Naive thymus-derived CD4-positive, alpha-beta T cell (primary cell): ENCODE results near the gene SPATA7. TPM values are rescaled to one million over a fixed set of nuclear protein-coding genes. Genes with fewer than 3 reads are reported as not detected.

Experiments
- ATAC-seq: fragments of 150-1000 bp; cut with Tn5 transposase; 2 replicates; pipeline ENCODE4 v1.10.0; 2021; ENCODE audit warnings: mild to moderate bottlenecking, moderate library complexity
- CTCF ChIA-PET: fragments of 350-600 bp; sonication (Branson Sonifier 250); formaldehyde crosslinking; loops from one replicate; lab custom pipeline; 2021; ENCODE audit warnings: antibody characterized with exemption; lab: Charles Lee
- POLR2A ChIA-PET: fragments of 350-600 bp; sonication (Branson Sonifier 250); formaldehyde crosslinking; loops from one replicate; lab custom pipeline; 2021; ENCODE audit warnings: antibody characterized with exemption, inconsistent platforms; lab: Charles Lee
- DNase-seq, 9 donors: peaks; one replicate each; pipeline versions ENCODE4 v3.0.0 to v3.0.0-alpha.2; 2020 to 2022; ENCODE audit warnings: mixed read lengths in 1 of 9
- H3K27ac ChIP-seq: one replicate; pipeline ENCODE4 v1.7.0; 2013; ENCODE audit warnings: mild to moderate bottlenecking, low read depth, low read length, moderate library complexity
- H3K27me3 ChIP-seq, 2 donors: one replicate each; pipeline ENCODE4 v1.7.0; 2013; ENCODE audit warnings: low read length in 2 of 2, mild to moderate bottlenecking in 2 of 2, moderate library complexity in 2 of 2; ENCODE audit not compliant: control insufficient read depth in 2 of 2, insufficient read depth in 2 of 2
- H3K36me3 ChIP-seq, 3 experiments: 1 replicate in 2 of 3; 2 replicates in 1 of 3; pipeline ENCODE4 v1.7.0; 2013; ENCODE audit warnings: low read length in 3 of 3, mild to moderate bottlenecking in 3 of 3, moderate library complexity in 1 of 3; ENCODE audit not compliant: insufficient read depth in 3 of 3, control insufficient read depth in 2 of 3
- H3K4me1 ChIP-seq, 2 donors: one replicate each; pipeline ENCODE4 v1.7.0; 2013; ENCODE audit warnings: low read length in 2 of 2, mild to moderate bottlenecking in 2 of 2, moderate library complexity in 1 of 2; ENCODE audit not compliant: control insufficient read depth in 2 of 2, insufficient read depth in 2 of 2
- H3K4me3 ChIP-seq: 2 replicates; pipeline ENCODE4 v1.7.0; 2013; ENCODE audit warnings: mild to moderate bottlenecking, low read length
- H3K9me3 ChIP-seq, 3 experiments: 1 replicate in 2 of 3; 2 replicates in 1 of 3; pipeline ENCODE4 v1.7.0; 2013; ENCODE audit warnings: low read length in 3 of 3; ENCODE audit not compliant: control insufficient read depth in 2 of 3
- H3K27ac Mint-ChIP-seq, 9 donors: one replicate each; pipeline ENCODE4 v1.8.0; 2020 to 2022; ENCODE audit warnings: mixed read lengths in 9 of 9, mild to moderate bottlenecking in 8 of 9, moderate library complexity in 5 of 9, inconsistent platforms in 2 of 9
- H3K27me3 Mint-ChIP-seq, 5 donors: one replicate each; pipeline ENCODE4 v1.8.0; 2021 to 2022; ENCODE audit warnings: mixed read lengths in 5 of 5, mild to moderate bottlenecking in 1 of 5
- H3K36me3 Mint-ChIP-seq, 5 donors: one replicate each; pipeline ENCODE4 v1.8.0; 2020 to 2022; ENCODE audit warnings: mixed read lengths in 5 of 5, mild to moderate bottlenecking in 3 of 5, inconsistent platforms in 1 of 5
- H3K4me1 Mint-ChIP-seq, 7 donors: one replicate each; pipeline ENCODE4 v1.8.0; 2020 to 2022; ENCODE audit warnings: mixed read lengths in 7 of 7, mild to moderate bottlenecking in 3 of 7, inconsistent platforms in 1 of 7
- H3K4me3 Mint-ChIP-seq, 10 donors: one replicate each; pipeline ENCODE4 v1.8.0; 2020 to 2022; ENCODE audit warnings: mild to moderate bottlenecking in 10 of 10, mixed read lengths in 10 of 10, moderate library complexity in 6 of 10, inconsistent platforms in 2 of 10
- H3K9me3 Mint-ChIP-seq, 11 donors: one replicate each; pipeline ENCODE4 v1.8.0; 2020 to 2022; ENCODE audit warnings: mixed read lengths in 11 of 11, mild to moderate bottlenecking in 4 of 11, inconsistent platforms in 1 of 11, moderate library complexity in 1 of 11
- intact Hi-C, 2 donors: fragments of 100-400 bp; cut with micrococcal nuclease; formaldehyde crosslinking; loops; one replicate each; pipeline ENCODE4 v1.15.1; 2023
- polyA plus RNA-seq, 2 donors: library from polyadenylated mRNA; unstranded; fragments of 300-500 nt; fragmentation: Illumina TruSeq; gene quantifications; one replicate each; pipeline ENCODE4 v1.2.3, GENCODE V29; 2021
- total RNA-seq, 6 experiments: library from RNA in 5 of 6; stranded (reverse) in 5 of 6; gene quantifications; 1 replicate in 5 of 6; 2 replicates in 1 of 6; pipeline ENCODE4 v1.2.3 and lab custom pipeline; 2021 to 2026

The SPATA7 gene
- total and polyA plus RNA-seq, 7 experiments from 2014 or later: 1.9 to 6.1 (median 3.4) TPM

DNA sequence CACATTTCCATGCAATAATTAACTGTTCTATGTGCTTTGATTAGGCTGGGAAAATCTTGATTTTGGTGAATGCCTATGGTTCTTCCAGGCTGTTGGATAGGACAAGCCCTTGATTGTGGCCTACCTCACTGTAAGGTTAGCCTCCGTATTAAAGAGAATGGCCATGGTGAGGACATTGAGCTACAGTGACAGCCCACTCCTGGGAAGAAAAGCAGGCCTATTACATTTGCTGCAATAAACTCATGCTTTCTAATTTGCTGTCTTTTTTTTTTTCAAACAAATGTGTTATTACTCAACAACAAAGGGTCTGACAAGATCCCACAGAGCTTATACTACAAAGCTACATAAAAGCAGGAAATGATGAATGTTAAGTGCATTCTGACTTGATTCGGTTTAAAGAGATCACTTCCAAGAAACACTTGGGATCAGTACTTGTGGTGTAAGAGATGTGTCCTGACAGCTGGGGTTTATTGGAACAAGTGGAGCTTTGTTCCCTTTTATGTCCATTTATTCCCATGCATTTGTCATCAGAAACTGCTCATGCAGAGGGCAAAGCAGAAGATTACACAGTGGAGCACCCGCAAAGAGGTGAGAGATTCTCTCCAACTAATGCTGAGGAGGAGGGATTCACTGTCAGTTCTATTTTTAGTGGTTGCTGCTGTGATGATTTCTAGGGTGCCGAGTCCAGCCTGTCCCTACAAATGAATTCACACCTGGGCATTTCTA lies 33.3 kb upstream of the SPATA7 start:
- Histone ChIP-seq H3K4me1 (no peaks in the 10 kb centered on the region), H3K27ac (no peak overlapping the region), H3K36me3 (peaks cover 0 to 2% (median 0%) of the 10 kb centered on the region in 3 experiments), H3K27me3 (no peaks in the 10 kb centered on the region), H3K9me3 (no peaks in the 10 kb centered on the region), H3K4me3 (no peak overlapping the region)
- Mint-ChIP-seq H3K27ac (no peak overlapping the region), H3K36me3 (no peaks in the 10 kb centered on the region), H3K4me3 (no peak overlapping the region), H3K4me1 (no peaks in the 10 kb centered on the region), H3K27me3 (peaks cover 0 to 2% (median 0%) of the 10 kb centered on the region in 5 donors), H3K9me3 (no peaks in the 10 kb centered on the region)
- DNase-seq (no peak), ATAC-seq (no peak)
- CTCF ChIA-PET: no interaction called here
- POLR2A ChIA-PET: no interaction called here
- intact Hi-C loops: no loop called here

DNA sequence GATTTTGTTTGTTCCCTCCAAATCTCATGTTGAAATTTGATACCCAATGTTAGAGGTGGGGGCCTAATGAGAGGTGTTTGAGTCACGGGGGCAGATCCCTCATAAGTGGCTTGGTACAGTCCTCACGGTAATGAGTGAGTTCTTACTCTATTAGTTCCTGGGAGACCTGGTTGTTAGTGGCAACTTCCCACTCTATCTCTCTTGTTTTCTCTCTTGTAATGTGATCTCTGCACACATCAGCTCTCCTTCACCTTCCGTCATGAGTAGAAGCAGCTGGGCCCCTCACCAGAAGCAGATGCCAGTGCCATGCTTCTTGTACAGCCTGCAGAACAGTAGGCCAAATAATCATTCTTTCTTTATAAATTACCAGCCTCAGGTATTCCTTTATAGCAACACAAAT lies 32.8 kb upstream of the SPATA7 start:
- H3K36me3 Mint-ChIP-seq: no peaks in the 10 kb centered on the region
- intact Hi-C loops: no loop called here
- ChIA-PET POLR2A (no interaction called here), CTCF (no interaction called here)
- Histone ChIP-seq H3K27me3 (no peaks in the 10 kb centered on the region), H3K4me3 (no peak overlapping the region), H3K36me3 (peaks cover 0 to 2% (median 0%) of the 10 kb centered on the region in 3 experiments), H3K4me1 (no peaks in the 10 kb centered on the region), H3K27ac (no peak overlapping the region), H3K9me3 (no peaks in the 10 kb centered on the region)
- peaks cover 0 to 2% (median 0%) of the 10 kb centered on the region in 5 donors for H3K27me3 Mint-ChIP-seq
- ATAC-seq (no peak), DNase-seq (no peak)
- H3K27ac Mint-ChIP-seq: no peak overlapping the region
- no peaks in the 10 kb centered on the region for H3K4me1 Mint-ChIP-seq
- no peak overlapping the region for H3K4me3 Mint-ChIP-seq
- H3K9me3 Mint-ChIP-seq: no peaks in the 10 kb centered on the region

DNA sequence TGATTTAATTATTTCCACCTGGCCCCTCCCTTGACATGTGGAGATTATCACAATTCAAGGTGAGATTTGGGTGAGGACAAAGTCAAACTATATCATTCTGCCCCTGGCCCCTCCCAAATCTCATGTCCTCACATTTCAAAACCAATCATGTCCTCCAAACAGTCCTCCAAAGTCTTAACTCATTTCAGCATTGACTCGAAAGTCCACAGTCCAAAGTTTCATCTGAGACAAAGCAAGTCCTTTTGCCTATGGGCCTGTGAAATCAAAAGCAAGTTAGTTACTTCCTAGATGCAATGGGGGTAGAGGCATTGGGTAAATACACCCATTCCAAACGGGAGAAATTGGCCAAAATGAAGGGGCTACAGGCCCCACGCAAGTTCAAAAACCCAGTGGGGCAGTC lies 31.1 kb upstream of the SPATA7 start:
- Mint-ChIP-seq H3K9me3 (peaks cover 0 to 2% (median 0%) of the 10 kb centered on the region in 11 donors), H3K27me3 (peaks cover 2 to 13% (median 6%) of the 10 kb centered on the region in 5 donors), H3K4me3 (no peak overlapping the region), H3K36me3 (no peaks in the 10 kb centered on the region), H3K27ac (no peak overlapping the region), H3K4me1 (no peaks in the 10 kb centered on the region)
- POLR2A ChIA-PET: no interaction called here
- Histone ChIP-seq H3K4me1 (no peaks in the 10 kb centered on the region), H3K4me3 (no peak overlapping the region), H3K27me3 (no peaks in the 10 kb centered on the region), H3K36me3 (peaks cover 0 to 2% (median 0%) of the 10 kb centered on the region in 3 experiments), H3K27ac (no peak overlapping the region), H3K9me3 (no peaks in the 10 kb centered on the region)
- DNase-seq (no peak), ATAC-seq (no peak)
- intact Hi-C loops: no loop called here
- CTCF ChIA-PET: no interaction called here

- ATAC-seq: no peak
- CTCF ChIA-PET: no interaction called here
- POLR2A ChIA-PET: no interaction called here
- no peak for DNase-seq
- Histone ChIP-seq H3K36me3 (no peaks in the 10 kb centered on the region), H3K9me3 (no peaks in the 10 kb centered on the region), H3K4me3 (no peak overlapping the region), H3K4me1 (no peaks in the 10 kb centered on the region), H3K27me3 (no peaks in the 10 kb centered on the region), H3K27ac (no peak overlapping the region)
- Mint-ChIP-seq H3K9me3 (peaks cover 0 to 7% (median 3%) of the 10 kb centered on the region in 11 donors), H3K4me1 (no peaks in the 10 kb centered on the region), H3K36me3 (no peaks in the 10 kb centered on the region), H3K27me3 (peaks cover 0 to 30% (median 12%) of the 10 kb centered on the region in 5 donors), H3K4me3 (no peak overlapping the region), H3K27ac (no peak overlapping the region)
- intact Hi-C loops: no loop called here
Observed at GRCh38 chr14:88359500-88359899, 26.0 kb upstream of the SPATA7 start.

DNA sequence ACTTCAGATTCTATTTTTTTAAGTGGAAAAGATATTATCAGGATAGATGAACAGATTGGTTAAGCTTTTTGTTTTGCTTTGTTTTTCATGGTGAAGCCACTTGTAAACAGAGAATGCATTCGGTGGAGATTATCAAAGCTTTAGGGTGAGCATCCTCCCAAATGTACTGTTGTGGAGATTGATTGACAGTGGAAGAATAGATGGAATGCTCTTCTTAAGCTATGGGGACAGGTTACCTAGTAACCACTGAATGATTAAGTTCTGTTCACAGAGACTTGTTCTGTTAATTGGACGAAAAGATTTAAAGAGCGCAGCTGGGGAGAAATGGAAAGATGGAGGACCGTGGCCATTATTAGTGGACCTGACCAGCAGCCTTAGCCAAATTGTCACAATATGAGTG lies 21.8 kb upstream of the SPATA7 start:
- ATAC-seq: no peak
- Mint-ChIP-seq H3K36me3 (no peaks in the 10 kb centered on the region), H3K27me3 (peaks cover under 1 to 25% (median 13%) of the 10 kb centered on the region in 5 donors), H3K4me1 (no peaks in the 10 kb centered on the region), H3K4me3 (no peak overlapping the region), H3K27ac (no peak overlapping the region), H3K9me3 (peaks cover 0 to 12% (median 3%) of the 10 kb centered on the region in 11 donors)
- intact Hi-C loops: no loop called here
- Histone ChIP-seq H3K4me1 (no peaks in the 10 kb centered on the region), H3K4me3 (no peak overlapping the region), H3K9me3 (no peaks in the 10 kb centered on the region), H3K27me3 (no peaks in the 10 kb centered on the region), H3K27ac (no peak overlapping the region), H3K36me3 (no peaks in the 10 kb centered on the region)
- POLR2A ChIA-PET: no interaction called here
- no peak for DNase-seq
- CTCF ChIA-PET: interaction anchor here (0.6 to 0.7 kb wide), 2 partner anchors 32 to 170 kb away, joined by 3 read pairs; no protein-coding TSS in a partner anchor

GRCh38 chr14:88364710-88365413 lies 20.6 kb upstream of the SPATA7 start:
- Histone ChIP-seq H3K4me1 (no peaks in the 10 kb centered on the region), H3K27ac (no peak overlapping the region), H3K27me3 (no peaks in the 10 kb centered on the region), H3K9me3 (no peaks in the 10 kb centered on the region), H3K36me3 (no peaks in the 10 kb centered on the region), H3K4me3 (no peak overlapping the region)
- no peak for ATAC-seq
- no peak overlapping the region for H3K4me3 Mint-ChIP-seq
- peaks cover 7 to 26% (median 24%) of the 10 kb centered on the region in 5 donors for H3K27me3 Mint-ChIP-seq
- ChIA-PET CTCF (no interaction called here), POLR2A (no interaction called here)
- H3K27ac Mint-ChIP-seq: no peak overlapping the region
- H3K36me3 Mint-ChIP-seq: no peaks in the 10 kb centered on the region
- H3K4me1 Mint-ChIP-seq: no peaks in the 10 kb centered on the region
- H3K9me3 Mint-ChIP-seq: peaks cover 0 to 12% (median 2%) of the 10 kb centered on the region in 11 donors
- intact Hi-C loops: no loop called here
- no peak for DNase-seq
